ENCODE data around the gene WIF1. TPM values are rescaled to one million over a fixed set of nuclear protein-coding genes. Genes with fewer than 3 reads are reported as not detected.

WIF1 gene
- total and polyA plus RNA-seq, 10 of the 15 experiments (the other 5 are each of a cell fraction or from before 2014, with no cell fraction given): 0.04 to 0.05 (median 0.05) TPM; not detected in 7

GRCh38 chr12:65156366-65156841 is 35.3 kb upstream of the WIF1 start (continued):
- TF ChIP-seq, protein P1, sequence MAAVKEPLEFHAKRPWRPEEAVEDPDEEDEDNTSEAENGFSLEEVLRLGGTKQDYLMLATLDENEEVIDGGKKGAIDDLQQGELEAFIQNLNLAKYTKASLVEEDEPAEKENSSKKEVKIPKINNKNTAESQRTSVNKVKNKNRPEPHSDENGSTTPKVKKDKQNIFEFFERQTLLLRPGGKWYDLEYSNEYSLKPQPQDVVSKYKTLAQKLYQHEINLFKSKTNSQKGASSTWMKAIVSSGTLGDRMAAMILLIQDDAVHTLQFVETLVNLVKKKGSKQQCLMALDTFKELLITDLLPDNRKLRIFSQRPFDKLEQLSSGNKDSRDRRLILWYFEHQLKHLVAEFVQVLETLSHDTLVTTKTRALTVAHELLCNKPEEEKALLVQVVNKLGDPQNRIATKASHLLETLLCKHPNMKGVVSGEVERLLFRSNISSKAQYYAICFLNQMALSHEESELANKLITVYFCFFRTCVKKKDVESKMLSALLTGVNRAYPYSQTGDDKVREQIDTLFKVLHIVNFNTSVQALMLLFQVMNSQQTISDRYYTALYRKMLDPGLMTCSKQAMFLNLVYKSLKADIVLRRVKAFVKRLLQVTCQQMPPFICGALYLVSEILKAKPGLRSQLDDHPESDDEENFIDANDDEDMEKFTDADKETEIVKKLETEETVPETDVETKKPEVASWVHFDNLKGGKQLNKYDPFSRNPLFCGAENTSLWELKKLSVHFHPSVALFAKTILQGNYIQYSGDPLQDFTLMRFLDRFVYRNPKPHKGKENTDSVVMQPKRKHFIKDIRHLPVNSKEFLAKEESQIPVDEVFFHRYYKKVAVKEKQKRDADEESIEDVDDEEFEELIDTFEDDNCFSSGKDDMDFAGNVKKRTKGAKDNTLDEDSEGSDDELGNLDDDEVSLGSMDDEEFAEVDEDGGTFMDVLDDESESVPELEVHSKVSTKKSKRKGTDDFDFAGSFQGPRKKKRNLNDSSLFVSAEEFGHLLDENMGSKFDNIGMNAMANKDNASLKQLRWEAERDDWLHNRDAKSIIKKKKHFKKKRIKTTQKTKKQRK (IDR thresholded peaks at IDR 0.05; ENCODE audit: low read depth, low read length): no peak
- TF ChIP-seq WRNIP1 (IDR thresholded peaks at IDR 0.05; ENCODE audit: borderline replicate concordance, low read depth, low read length) (no peak), GABPA (IDR thresholded peaks at IDR 0.05; ENCODE audit: low read depth) (peak; percentile 64), NR2F1 (conservative IDR thresholded peaks at IDR 0.05) (no peak), CHD1 (IDR thresholded peaks at IDR 0.05; ENCODE audit: low read depth, low read length) (no peak), JUNB (IDR thresholded peaks at IDR 0.05) (peak; percentile 84), POU2F2 (IDR thresholded peaks at IDR 0.05; ENCODE audit: borderline replicate concordance, low read depth, low read length) (no peak), TARDBP (IDR thresholded peaks at IDR 0.05; ENCODE audit: borderline replicate concordance) (no peak), HDGF (IDR thresholded peaks at IDR 0.05) (no peak), RELA (IDR thresholded peaks at IDR 0.05; ENCODE audit: borderline replicate concordance, partially characterized antibody) (no peak), MTA3 (IDR thresholded peaks at IDR 0.05; ENCODE audit: borderline replicate concordance, low read length) (no peak), SMAD1 (IDR thresholded peaks at IDR 0.05; ENCODE audit: low read depth, partially characterized antibody) (no peak), ZNF217 (IDR thresholded peaks at IDR 0.05) (peak; percentile 41; the same call in 1 of the 2 replicates), RAD51 (IDR thresholded peaks at IDR 0.05) (no peak), NFYB (IDR thresholded peaks at IDR 0.05; ENCODE audit: insufficient read depth, low read depth, low read length) (no peak), BACH1 (IDR thresholded peaks at IDR 0.05; ENCODE audit: borderline replicate concordance) (peak; percentile 99), SUPT20H (IDR thresholded peaks at IDR 0.05; ENCODE audit: borderline replicate concordance, control insufficient read depth, low read depth, low read length) (no peak), ASH2L (IDR thresholded peaks at IDR 0.05; ENCODE audit: borderline replicate concordance, low read depth) (no peak), CREM (IDR thresholded peaks at IDR 0.05; ENCODE audit: low read depth) (peak; percentile 23; the same call in 1 of the 2 replicates)
- TF ChIP-seq, protein P2, sequence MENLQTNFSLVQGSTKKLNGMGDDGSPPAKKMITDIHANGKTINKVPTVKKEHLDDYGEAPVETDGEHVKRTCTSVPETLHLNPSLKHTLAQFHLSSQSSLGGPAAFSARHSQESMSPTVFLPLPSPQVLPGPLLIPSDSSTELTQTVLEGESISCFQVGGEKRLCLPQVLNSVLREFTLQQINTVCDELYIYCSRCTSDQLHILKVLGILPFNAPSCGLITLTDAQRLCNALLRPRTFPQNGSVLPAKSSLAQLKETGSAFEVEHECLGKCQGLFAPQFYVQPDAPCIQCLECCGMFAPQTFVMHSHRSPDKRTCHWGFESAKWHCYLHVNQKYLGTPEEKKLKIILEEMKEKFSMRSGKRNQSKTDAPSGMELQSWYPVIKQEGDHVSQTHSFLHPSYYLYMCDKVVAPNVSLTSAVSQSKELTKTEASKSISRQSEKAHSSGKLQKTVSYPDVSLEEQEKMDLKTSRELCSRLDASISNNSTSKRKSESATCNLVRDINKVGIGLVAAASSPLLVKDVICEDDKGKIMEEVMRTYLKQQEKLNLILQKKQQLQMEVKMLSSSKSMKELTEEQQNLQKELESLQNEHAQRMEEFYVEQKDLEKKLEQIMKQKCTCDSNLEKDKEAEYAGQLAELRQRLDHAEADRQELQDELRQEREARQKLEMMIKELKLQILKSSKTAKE (IDR thresholded peaks at IDR 0.05; ENCODE audit: low read depth, poor library complexity, severe bottlenecking): peak; percentile 60
- TF ChIP-seq, protein P3, sequence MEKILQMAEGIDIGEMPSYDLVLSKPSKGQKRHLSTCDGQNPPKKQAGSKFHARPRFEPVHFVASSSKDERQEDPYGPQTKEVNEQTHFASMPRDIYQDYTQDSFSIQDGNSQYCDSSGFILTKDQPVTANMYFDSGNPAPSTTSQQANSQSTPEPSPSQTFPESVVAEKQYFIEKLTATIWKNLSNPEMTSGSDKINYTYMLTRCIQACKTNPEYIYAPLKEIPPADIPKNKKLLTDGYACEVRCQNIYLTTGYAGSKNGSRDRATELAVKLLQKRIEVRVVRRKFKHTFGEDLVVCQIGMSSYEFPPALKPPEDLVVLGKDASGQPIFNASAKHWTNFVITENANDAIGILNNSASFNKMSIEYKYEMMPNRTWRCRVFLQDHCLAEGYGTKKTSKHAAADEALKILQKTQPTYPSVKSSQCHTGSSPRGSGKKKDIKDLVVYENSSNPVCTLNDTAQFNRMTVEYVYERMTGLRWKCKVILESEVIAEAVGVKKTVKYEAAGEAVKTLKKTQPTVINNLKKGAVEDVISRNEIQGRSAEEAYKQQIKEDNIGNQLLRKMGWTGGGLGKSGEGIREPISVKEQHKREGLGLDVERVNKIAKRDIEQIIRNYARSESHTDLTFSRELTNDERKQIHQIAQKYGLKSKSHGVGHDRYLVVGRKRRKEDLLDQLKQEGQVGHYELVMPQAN (conservative IDR thresholded peaks at IDR 0.05): no peak
- TF ChIP-seq, protein P4, sequence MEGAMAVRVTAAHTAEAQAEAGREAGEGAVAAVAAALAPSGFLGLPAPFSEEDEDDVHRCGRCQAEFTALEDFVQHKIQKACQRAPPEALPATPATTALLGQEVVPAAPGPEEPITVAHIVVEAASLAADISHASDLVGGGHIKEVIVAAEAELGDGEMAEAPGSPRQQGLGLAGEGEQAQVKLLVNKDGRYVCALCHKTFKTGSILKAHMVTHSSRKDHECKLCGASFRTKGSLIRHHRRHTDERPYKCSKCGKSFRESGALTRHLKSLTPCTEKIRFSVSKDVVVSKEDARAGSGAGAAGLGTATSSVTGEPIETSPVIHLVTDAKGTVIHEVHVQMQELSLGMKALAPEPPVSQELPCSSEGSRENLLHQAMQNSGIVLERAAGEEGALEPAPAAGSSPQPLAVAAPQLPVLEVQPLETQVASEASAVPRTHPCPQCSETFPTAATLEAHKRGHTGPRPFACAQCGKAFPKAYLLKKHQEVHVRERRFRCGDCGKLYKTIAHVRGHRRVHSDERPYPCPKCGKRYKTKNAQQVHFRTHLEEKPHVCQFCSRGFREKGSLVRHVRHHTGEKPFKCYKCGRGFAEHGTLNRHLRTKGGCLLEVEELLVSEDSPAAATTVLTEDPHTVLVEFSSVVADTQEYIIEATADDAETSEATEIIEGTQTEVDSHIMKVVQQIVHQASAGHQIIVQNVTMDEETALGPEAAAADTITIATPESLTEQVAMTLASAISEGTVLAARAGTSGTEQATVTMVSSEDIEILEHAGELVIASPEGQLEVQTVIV (IDR thresholded peaks at IDR 0.05; ENCODE audit: borderline replicate concordance, partially characterized antibody): no peak
